PC-9 (cell line): ENCODE data around the gene OR5B21. TPM values are rescaled to one million over a fixed set of nuclear protein-coding genes. Genes with fewer than 3 reads are reported as not detected.
A peak's percentile ranks its signal among the peaks of the same experiment; 100 is the strongest.

Source experiments
- BruUV-seq: library from RNA; stranded (reverse); fragments of 400-500 nt; replicated peaks from 2 replicates; lab custom pipeline; 2021; lab: Mats Ljungman, UMichigan
- CTCF ChIA-PET: fragments of 300-600 bp; sonication (Branson Sonifier 250); formaldehyde crosslinking; loops from one replicate; lab custom pipeline; 2022; ENCODE audit warnings: antibody characterized with exemption; lab: Charles Lee
- POLR2A ChIA-PET: fragments of 300-600 bp; sonication (Branson Sonifier 250); formaldehyde crosslinking; loops from one replicate; lab custom pipeline; 2022; ENCODE audit warnings: antibody characterized with exemption; ENCODE audit not compliant: unreplicated experiment; lab: Charles Lee
- DNase-seq, 2 experiments: peaks; one replicate each; pipeline versions ENCODE4 v3.0.0 to v3.0.0-alpha.2; 2015 to 2022; ENCODE audit warnings: mixed read lengths in 1 of 2
- H2AFZ ChIP-seq: fragments of 200-600 bp; sonication (generic); 2 replicates; pipeline ENCODE4 v1.8.1; 2017; ENCODE audit warnings: antibody characterized with exemption
- H3F3A ChIP-seq: fragments of 200-600 bp; sonication (generic); 2 replicates; pipeline ENCODE4 v1.8.1; 2017; ENCODE audit warnings: antibody characterized with exemption, mild to moderate bottlenecking, low read depth; ENCODE audit not compliant: insufficient read depth
- H3K27ac ChIP-seq: fragments of 200-600 bp; sonication (generic); 2 replicates; pipeline ENCODE4 v1.6.1; 2016; ENCODE audit warnings: mixed run types
- H3K27me3 ChIP-seq: fragments of 200-600 bp; sonication (generic); 2 replicates; pipeline ENCODE4 v1.6.1; 2016; ENCODE audit warnings: low read depth, mixed run types; ENCODE audit not compliant: insufficient read depth
- H3K36me3 ChIP-seq: fragments of 200-600 bp; sonication (generic); 2 replicates; pipeline ENCODE4 v1.6.1; 2016; ENCODE audit warnings: low read depth, mixed run types
- H3K4me1 ChIP-seq: fragments of 200-600 bp; sonication (generic); replicated peaks from 2 replicates; pipeline ENCODE4 v1.6.1; 2016; ENCODE audit warnings: mixed run types; ENCODE audit not compliant: insufficient read depth
- H3K4me2 ChIP-seq: fragments of 200-600 bp; sonication (generic); 2 replicates; pipeline ENCODE4 v1.6.1; 2017; ENCODE audit warnings: mixed run types
- H3K4me3 ChIP-seq: fragments of 200-600 bp; sonication (generic); 2 replicates; pipeline ENCODE4 v1.6.1; 2016; ENCODE audit warnings: mixed run types
- H3K79me2 ChIP-seq: fragments of 200-600 bp; sonication (generic); 2 replicates; pipeline ENCODE4 v1.6.1; 2017; ENCODE audit warnings: low read depth, mixed run types
- H3K9me2 ChIP-seq: fragments of 200-600 bp; sonication (generic); 2 replicates; pipeline ENCODE4 v1.8.1; 2017; ENCODE audit warnings: mild to moderate bottlenecking; ENCODE audit not compliant: insufficient read depth
- H3K9me3 ChIP-seq: fragments of 200-600 bp; sonication (generic); 2 replicates; pipeline ENCODE4 v1.8.1; 2016; ENCODE audit warnings: low read depth; ENCODE audit not compliant: insufficient read depth
- H4K20me1 ChIP-seq: fragments of 200-600 bp; sonication (generic); 2 replicates; pipeline ENCODE4 v1.8.1; 2017; ENCODE audit not compliant: insufficient read depth
- CTCF ChIP-seq: fragments of 200-600 bp; sonication (generic); conservative IDR thresholded peaks from 2 replicates; pipeline ENCODE4 v1.6.1; 2017; ENCODE audit warnings: mixed run types, antibody characterized with exemption, mild to moderate bottlenecking, moderate library complexity
- EZH2 ChIP-seq: fragments of 200-600 bp; sonication (generic); IDR thresholded peaks from 2 replicates; pipeline ENCODE4 v1.8.0; 2017; ENCODE audit warnings: antibody characterized with exemption, low read depth
- intact Hi-C: fragments of 100-400 bp; cut with micrococcal nuclease; formaldehyde crosslinking; loops from one replicate; pipeline ENCODE4 v1.10.0; 2022; ENCODE audit not compliant: unreplicated experiment
- total RNA-seq: library from RNA; stranded (reverse); gene quantifications from 2 replicates; pipeline ENCODE4 v1.2.3, GENCODE V29; 2021

The OR5B21 gene
- total RNA-seq, 1 experiment from 2014 or later, result not detected

- POLR2A ChIA-PET, result interaction anchor here (0.6 to 0.7 kb wide), 2 partner anchors 21 to 324 kb away, joined by 5 read pairs; no protein-coding TSS in a partner anchor
- intact Hi-C loops, result loop anchor here (1.0 to 5.0 kb wide), 5 partner anchors 692 to 1169 kb away; no protein-coding TSS in a partner anchor
- Histone ChIP-seq H4K20me1 (no peaks in the 10 kb centered on the region), H3F3A (no peaks in the 10 kb centered on the region), H3K27me3 (0 out of 2 replicates have a peak, but pooled peaks cover 3% of the 10 kb centered on the region), H3K79me2 (no peaks in the 10 kb centered on the region), H3K9me2 (no peaks in the 10 kb centered on the region), H3K4me2 (no peak overlapping the region), H3K4me3 (no peak overlapping the region), H3K4me1 (no peaks in the 10 kb centered on the region), H3K36me3 (no peaks in the 10 kb centered on the region), H3K9me3 (no peaks in the 10 kb centered on the region), H2AFZ (no peak overlapping the region), H3K27ac (no peak overlapping the region)
- no peak for TF ChIP-seq EZH2
- TF ChIP-seq CTCF, result peak; percentile 87
- peak; percentile 65 to 67 for DNase-seq
- CTCF ChIA-PET, result interaction anchor here (0.5 to 0.7 kb wide), 2 partner anchors 12 to 78 kb away, joined by 3 to 7 read pairs; no protein-coding TSS in a partner anchor
- BruUV-seq, result no TSS peak
Observed at GRCh38 chr11:58513747-58514367, 6.0 kb upstream of the OR5B21 start.

- H3K4me2 ChIP-seq, result no peak overlapping the region
- intact Hi-C loops, result loop anchor here (5.0 kb wide), 4 partner anchors 689 to 1054 kb away; no protein-coding TSS in a partner anchor
- no peaks in the 10 kb centered on the region for H3K36me3 ChIP-seq
- no peaks in the 10 kb centered on the region for H3K79me2 ChIP-seq
- H3K27me3 ChIP-seq, result no peaks in the 10 kb centered on the region
- no TSS peak for BruUV-seq
- DNase-seq, result no peak
- H3K4me3 ChIP-seq, result no peak overlapping the region
- no peaks in the 10 kb centered on the region for H3K9me3 ChIP-seq
- H2AFZ ChIP-seq, result no peak overlapping the region
- TF ChIP-seq CTCF (no peak), EZH2 (no peak)
- CTCF ChIA-PET, result no interaction called here
- H3K27ac ChIP-seq, result no peak overlapping the region
- no peaks in the 10 kb centered on the region for H3F3A ChIP-seq
- no peaks in the 10 kb centered on the region for H3K9me2 ChIP-seq
- no peaks in the 10 kb centered on the region for H4K20me1 ChIP-seq
- no peaks in the 10 kb centered on the region for H3K4me1 ChIP-seq
- POLR2A ChIA-PET, result no interaction called here
Observed at GRCh38 chr11:58511636-58512035, 3.7 kb upstream of the OR5B21 start.

- BruUV-seq, result no TSS peak
- H3K4me1 ChIP-seq, result no peaks in the 10 kb centered on the region
- intact Hi-C loops, result loop anchor here (5.0 kb wide), 4 partner anchors 687 to 1052 kb away; no protein-coding TSS in a partner anchor
Observed at GRCh38 chr11:58509748-58510147, 1.8 kb upstream of the OR5B21 start.

More at GRCh38 chr11:58509748-58510147, 1.8 kb upstream of the OR5B21 start:
- Histone ChIP-seq H3F3A (no peaks in the 10 kb centered on the region), H3K9me3 (no peaks in the 10 kb centered on the region), H3K9me2 (no peaks in the 10 kb centered on the region), H3K4me2 (no peak overlapping the region), H3K27me3 (no peaks in the 10 kb centered on the region), H3K36me3 (no peaks in the 10 kb centered on the region), H2AFZ (no peak overlapping the region), H3K27ac (no peak overlapping the region), H4K20me1 (no peaks in the 10 kb centered on the region), H3K79me2 (no peaks in the 10 kb centered on the region), H3K4me3 (no peak overlapping the region)
- TF ChIP-seq EZH2 (no peak), CTCF (no peak)
- POLR2A ChIA-PET, result no interaction called here
- DNase-seq, result no peak
- CTCF ChIA-PET, result no interaction called here
